ENCODE data around the gene PF4V1.

The PF4V1 gene

DNA sequence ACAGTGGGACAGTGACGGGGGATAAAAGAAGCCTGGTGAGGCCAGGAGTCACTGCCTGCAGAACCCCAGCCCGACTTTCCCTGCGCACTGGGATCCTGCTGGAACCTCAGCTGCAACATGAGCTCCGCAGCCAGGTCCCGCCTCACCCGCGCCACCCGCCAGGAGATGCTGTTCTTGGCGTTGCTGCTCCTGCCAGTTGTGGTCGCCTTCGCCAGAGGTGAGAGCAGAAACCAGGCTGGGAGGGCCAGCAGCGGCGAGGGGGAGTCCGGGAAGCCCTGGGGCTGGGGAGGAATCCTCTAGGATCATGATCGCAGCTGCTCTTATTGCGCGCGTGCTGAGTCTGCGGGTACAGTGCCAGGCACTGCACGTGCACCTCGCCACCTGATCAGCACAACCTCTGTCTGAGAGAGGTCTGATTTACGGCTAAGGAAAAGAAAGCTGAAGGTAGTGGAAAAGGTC, at the start of gene PF4V1:
Gene PF4V1 (plus strand): TSS at position 51 of the 459 bp plus-strand sequence. CDS start 67 bp downstream, at position 118.
- TF ChIP-seq ZFX (IDR thresholded peaks at IDR 0.05) = no peak
- TF ChIP-seq, protein P1, sequence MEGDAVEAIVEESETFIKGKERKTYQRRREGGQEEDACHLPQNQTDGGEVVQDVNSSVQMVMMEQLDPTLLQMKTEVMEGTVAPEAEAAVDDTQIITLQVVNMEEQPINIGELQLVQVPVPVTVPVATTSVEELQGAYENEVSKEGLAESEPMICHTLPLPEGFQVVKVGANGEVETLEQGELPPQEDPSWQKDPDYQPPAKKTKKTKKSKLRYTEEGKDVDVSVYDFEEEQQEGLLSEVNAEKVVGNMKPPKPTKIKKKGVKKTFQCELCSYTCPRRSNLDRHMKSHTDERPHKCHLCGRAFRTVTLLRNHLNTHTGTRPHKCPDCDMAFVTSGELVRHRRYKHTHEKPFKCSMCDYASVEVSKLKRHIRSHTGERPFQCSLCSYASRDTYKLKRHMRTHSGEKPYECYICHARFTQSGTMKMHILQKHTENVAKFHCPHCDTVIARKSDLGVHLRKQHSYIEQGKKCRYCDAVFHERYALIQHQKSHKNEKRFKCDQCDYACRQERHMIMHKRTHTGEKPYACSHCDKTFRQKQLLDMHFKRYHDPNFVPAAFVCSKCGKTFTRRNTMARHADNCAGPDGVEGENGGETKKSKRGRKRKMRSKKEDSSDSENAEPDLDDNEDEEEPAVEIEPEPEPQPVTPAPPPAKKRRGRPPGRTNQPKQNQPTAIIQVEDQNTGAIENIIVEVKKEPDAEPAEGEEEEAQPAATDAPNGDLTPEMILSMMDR (conservative IDR thresholded peaks at IDR 0.05) = no peak
- H3K27ac ChIP-seq = no peak within 1 kb of the TSS

DNA sequence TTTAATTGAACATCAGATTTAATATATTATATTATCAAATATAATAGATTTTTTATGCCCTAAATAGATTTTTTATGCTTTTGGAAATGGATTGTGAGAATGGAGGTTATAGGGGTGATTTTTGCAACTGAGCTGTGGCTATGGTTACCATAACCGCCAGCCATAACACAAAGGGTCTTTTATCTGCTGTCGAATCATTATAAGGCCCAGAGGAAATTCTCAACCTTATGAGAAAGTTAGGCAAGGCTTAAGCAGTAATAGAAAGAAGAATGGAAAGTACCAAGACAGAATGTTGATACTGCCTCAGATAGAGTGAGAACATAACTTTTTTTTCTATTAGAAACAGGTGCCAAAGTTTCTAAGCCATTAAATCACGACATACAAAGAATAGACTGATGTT, 42.9 kb upstream of the PF4V1 start:
- H3K27ac ChIP-seq = no peak overlapping the region
- TF ChIP-seq, protein P1 (conservative IDR thresholded peaks at IDR 0.05) = no peak
- TF ChIP-seq ZFX (IDR thresholded peaks at IDR 0.05) = no peak

GRCh38 chr4:73811841-73812240, 41.3 kb upstream of the PF4V1 start:
- no peak overlapping the region for H3K27ac ChIP-seq
- TF ChIP-seq, protein P1 (conservative IDR thresholded peaks at IDR 0.05) = no peak
- no peak for TF ChIP-seq ZFX (IDR thresholded peaks at IDR 0.05)

GRCh38 chr4:73814679-73815078, 38.4 kb upstream of the PF4V1 start:
- TF ChIP-seq, protein P1 (conservative IDR thresholded peaks at IDR 0.05) = no peak
- TF ChIP-seq ZFX (IDR thresholded peaks at IDR 0.05) = no peak
- no peak overlapping the region for H3K27ac ChIP-seq

- no peak overlapping the region for H3K27ac ChIP-seq
- TF ChIP-seq, protein P1 (conservative IDR thresholded peaks at IDR 0.05) = no peak
- TF ChIP-seq ZFX (IDR thresholded peaks at IDR 0.05) = no peak
These were observed 38.0 kb upstream of the PF4V1 start for GRCh38 chr4:73815145-73815544.

DNA sequence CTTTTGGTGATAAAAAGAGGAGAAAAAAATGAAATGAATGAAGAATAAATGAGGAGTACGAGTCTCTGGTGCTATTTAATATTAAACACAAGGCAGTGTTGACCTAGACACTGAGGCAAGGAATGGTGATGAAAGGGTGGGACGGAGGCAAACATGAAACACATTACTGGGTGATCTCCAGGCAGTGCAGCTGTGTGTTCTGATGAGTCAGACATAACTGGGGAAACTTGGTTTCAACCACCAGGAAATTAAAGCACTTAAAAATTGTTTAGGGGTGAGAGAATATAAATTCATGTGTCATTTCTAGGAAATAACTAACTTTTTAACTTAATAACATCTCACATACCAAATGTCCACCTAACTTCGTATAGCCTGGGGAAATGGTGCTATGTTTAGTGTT, 36.3 kb upstream of the PF4V1 start:
- TF ChIP-seq, protein P1 (conservative IDR thresholded peaks at IDR 0.05) = no peak
- TF ChIP-seq ZFX (IDR thresholded peaks at IDR 0.05) = no peak
- H3K27ac ChIP-seq = no peak overlapping the region

- no peak overlapping the region for H3K27ac ChIP-seq
- TF ChIP-seq, protein P1 (conservative IDR thresholded peaks at IDR 0.05) = no peak
- no peak for TF ChIP-seq ZFX (IDR thresholded peaks at IDR 0.05)
These were observed 35.8 kb upstream of the PF4V1 start for GRCh38 chr4:73817341-73817740.

Measured in C4-2B (cell line).